HL-60 (cell line): ENCODE results near the gene TAF11L13.

Source experiments
- CTCF ChIP-seq: IDR thresholded peaks from one replicate; pipeline ENCODE4 v1.5.1; 2011; ENCODE audit warnings: low read length, control low read depth, inconsistent platforms; ENCODE audit not compliant: insufficient read depth
- GABPA ChIP-seq: IDR thresholded peaks from 2 replicates; pipeline ENCODE4 v1.6.1; 2012; ENCODE audit warnings: low read depth
- POLR2AphosphoS5 ChIP-seq: IDR thresholded peaks from 2 replicates; pipeline ENCODE4 v1.6.1; 2012; ENCODE audit warnings: low read depth
- REST ChIP-seq: IDR thresholded peaks from 2 replicates; pipeline ENCODE4 v1.6.1; 2012; ENCODE audit warnings: low read depth; ENCODE audit not compliant: insufficient replicate concordance

- TF ChIP-seq POLR2AphosphoS5 (no peak), CTCF (no peak), REST (no peak), GABPA (no peak)
Observed at GRCh38 chr5:17666726-17667235, 34.9 kb downstream of the TAF11L13 start.
